GM21723 (cell line): ENCODE data around the gene SNPH.

Source experiments
- ATAC-seq: cut with Tn5 transposase; IDR thresholded peaks from one replicate; pipeline ENCODE4 v1.9.1; 2021; ENCODE audit warnings: mild to moderate bottlenecking, moderate library complexity; ENCODE audit not compliant: unreplicated experiment

SNPH gene

DNA sequence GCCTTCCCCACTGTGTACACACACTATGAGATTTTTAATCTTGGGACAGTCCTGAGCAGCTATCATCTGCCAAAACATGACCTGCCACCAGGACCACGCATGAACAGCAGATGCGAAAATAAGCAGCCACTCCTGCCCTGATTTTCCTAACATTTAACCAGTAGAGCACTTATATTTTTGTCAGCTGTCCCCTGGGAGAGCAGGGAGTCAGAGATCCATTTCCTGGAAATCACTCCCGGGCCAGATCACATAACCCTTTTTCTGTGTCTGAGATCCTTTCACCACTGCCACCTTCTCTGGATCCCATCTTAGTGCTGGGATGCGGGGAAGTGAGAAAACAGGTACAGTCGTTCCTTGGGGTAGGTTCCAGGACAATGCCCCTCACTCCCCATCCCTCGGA is 57.2 kb downstream of the SNPH start:
- no peak for ATAC-seq

DNA sequence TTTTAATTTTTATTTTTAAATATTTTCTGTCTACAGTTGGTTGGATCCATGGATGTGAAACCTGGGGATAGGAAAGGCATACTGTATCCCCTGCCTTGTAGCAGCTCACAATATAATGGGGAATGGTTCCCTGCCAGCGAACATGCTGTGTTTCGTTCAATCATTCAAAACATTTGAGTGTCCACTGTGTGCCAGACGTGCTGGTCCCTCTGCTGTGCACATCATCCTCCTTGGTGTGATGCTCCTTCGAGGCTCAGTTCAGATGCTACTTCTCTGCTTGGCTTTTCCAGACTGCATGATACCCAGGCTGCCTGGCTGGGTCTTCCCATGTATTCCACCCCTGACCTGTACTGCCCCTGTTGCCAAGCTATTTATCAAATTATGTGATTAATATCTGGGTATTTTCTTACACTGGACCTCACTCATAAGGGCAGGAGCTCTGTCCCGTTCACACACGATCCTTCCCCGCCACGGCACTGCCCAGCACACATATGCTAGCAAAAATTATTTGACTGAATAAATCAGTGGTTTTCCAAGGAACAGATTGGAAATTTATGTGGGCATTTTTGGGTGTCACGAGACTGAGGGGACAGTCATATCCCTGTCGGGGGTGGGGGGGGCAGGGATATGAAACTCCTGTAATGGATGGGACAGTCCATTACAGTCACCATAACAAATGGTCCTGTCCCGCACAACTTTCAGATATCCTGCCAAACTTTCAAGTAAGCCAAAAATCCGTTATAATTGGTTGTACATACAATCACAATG is 57.9 kb downstream of the SNPH start:
- ATAC-seq: no peak

DNA sequence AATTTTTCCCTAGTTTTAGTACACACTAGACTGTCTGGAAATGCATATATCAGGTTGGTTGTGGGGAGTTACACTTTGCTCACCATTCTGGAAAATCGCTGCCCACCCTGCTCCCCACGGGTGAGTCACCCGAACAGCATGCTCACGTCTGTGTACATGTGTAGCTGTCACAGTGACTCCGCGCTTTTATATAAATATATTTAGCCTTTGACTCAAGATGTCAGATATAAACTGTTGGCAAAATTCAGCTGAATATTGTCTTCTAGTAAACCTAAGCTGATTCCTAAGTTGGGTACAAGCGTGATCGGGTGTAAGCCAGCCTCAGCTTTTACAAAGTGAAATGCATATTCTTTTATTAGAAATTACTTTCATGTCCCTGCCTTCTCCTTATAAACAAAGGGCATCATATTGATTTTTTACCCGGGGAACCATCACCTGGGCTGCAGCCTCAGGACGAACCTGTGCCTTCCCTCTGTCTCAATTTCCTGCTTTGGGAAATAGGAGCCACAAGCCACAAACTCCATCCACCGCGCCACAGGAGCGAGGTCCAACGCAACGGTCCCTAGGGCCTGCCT is 58.6 kb downstream of the SNPH start:
- ATAC-seq: no peak

DNA sequence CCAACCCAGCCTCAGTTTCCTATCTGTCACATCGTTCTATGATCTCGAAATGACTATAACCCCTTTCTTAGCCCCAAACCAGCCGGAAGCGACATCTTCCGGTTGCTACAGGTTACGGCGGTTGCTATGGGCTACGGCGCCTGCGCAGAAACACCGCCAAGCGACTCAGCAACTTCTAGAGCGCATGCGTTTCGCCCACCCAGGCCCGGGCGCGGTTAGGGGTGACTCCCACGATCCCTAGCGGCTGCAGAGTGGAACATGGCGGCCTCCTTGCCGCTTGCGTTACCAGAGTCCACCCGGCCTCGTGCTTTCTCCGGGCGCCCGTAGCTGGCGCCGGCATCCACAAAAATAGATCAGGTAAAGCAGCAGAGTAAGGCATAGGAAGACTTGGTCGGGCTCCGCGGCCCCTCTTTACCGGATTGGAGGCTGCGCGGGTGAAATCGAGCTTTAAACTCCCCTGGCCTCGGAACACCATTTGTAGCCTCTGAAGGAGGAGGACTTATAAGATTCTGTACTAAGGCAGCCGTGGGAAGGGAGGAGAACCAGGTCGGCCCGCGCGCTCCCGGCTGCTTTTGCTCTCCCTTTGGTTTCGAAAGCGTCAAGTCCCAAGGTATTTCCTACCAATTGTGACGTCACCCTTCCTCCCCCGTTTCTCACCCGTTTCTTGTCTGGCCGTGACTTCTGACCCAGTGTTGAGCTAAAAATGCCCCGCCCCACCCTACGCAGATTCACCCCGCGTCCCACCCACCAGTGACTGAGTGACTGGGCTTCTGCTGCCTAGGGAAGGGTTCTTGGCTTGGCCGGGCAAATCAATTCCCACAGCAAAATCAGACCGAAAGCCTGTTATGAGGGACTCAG is 59.3 kb downstream of the SNPH start:
- ATAC-seq: peak; percentile 86

DNA sequence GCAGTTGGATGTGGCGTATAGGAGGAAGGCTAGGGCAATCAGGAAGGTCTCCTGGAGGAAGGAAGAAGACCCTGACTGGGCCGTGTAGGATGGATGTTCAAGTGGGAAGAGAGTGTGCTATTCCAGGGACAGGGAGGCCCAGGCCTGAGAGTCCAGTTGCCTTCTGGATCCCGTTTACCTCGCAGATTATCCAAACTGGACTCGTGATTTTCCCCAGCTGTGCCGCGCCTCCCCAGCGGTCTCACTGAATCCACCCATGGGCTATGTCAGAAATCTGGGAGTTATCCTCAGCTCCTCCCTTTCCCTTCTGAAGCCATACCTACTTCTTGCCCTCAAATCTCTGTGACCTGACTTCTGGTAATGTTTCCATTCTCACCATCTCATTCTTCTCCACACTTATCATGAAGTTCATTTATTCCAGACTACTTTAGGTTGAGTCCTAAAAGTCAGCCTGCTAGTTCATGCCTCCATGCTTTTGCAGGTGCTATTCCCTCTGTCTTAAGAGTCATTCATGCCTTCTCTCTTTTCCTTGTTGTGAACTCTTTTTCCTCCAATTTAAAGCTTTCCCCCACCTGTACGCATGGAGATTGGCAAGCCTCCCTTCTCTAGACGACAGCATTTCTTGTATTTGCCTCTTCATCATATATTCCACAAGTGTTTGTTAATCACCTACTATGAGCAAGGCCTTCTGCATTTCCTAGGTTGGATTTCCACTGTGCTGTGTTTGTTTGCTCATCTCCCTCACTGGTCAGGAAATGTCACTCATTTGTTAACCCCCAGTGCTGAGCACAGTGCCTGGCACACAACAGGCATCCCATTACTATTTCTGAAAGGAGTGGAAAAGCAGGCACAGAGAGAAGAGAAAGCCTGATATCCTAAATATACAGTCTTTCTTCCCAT is 60.2 kb downstream of the SNPH start:
- no peak for ATAC-seq

DNA sequence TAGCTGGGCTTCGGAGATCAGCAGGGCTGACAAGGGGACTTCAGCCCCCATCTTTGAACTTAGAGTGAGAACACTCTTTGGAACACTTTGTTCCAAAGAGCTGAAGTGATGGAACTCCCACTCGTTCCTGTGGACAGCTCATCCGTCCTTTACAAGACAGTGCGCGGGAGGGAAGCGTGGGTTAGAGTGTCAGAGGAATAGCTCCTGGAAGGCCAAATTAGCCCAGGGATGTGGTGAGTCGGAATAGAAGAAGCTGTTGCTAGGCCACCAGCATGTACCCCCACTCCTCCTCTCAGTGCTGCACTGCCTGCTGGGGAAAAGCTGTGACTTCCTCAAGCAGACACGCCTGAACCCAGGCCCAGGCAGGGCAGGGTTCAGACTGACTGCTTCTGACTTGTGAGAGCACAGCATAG is 61.2 kb downstream of the SNPH start:
- ATAC-seq: no peak

DNA sequence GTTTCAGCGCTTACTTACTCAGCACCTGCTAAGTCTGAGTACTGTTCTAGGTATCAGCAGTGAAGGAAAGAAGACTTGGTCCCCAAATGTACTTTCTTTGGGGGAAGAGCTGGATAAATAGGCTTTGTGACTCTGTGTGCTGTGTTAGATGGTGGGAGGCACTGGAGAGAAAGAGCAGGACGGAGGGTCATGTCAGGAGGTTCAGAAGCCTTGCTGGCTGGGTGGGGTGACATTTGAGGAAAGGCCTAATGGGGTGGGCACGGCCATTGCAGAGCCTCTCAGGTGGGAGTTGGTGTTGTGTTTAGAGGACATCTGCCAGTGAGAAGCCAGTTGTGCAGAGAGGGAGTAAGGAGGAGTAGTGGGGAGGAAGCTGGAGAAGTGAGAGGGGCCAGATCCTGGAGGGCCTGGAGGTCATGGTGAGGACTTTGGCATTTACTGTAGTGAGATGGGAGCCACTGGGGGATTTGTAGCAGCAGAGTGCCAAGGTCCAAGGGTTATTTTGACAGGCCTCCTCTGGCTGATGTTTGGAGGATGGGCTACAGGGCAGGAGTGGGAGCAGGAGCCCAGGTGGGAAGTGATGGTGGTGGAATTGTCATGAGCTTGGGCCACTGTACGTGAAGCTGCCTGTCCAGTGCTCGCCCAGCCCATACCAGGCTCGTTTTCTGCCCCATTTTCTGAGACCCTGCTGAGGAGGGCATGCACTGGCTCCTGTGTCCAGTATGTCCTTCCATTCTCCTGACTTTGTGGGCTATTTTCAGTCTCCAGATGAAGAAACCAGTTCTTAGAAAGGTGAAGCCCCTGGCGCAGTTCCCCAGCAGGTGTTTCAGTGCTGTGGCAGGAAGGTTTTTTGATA is 62.0 kb downstream of the SNPH start:
- ATAC-seq: no peak

DNA sequence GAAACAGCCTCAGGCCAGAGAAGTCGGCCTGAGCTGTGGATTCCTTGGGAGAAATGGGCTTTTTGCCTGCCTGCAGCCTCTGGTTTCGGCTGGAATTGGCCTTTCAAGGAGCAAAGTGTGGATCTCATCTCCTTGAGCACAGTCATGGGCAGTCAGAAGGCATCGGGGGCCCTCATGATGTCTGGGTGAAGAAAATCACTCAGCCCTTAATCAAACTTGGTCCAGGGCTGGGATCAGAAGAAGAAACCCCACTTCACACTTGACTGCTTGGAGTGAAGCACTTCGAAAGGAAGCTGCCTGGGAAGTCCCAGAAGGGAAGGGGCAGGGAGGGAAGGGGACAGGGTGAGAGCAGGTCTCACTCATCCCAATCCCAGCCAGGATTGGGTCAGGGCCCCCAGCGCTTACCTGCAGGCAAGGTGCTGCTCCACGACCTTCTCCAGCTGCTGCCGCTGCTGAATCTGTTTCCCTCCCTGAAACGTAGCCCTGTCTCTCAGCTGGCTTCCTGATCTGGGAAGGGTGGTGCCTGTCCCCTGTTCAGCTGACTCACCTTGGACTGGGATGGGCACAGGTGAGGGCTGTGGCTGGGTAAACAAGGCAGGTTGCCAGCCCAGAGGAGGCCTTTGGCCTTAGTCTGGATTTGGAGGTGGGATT is 62.7 kb downstream of the SNPH start, which contains the start of gene SDCBP2:
SDCBP2 (minus strand) TSS at position 460 of the 651 bp plus-strand sequence. CDS start 8,723 bp downstream, outside the sequence.
- no peak for ATAC-seq

DNA sequence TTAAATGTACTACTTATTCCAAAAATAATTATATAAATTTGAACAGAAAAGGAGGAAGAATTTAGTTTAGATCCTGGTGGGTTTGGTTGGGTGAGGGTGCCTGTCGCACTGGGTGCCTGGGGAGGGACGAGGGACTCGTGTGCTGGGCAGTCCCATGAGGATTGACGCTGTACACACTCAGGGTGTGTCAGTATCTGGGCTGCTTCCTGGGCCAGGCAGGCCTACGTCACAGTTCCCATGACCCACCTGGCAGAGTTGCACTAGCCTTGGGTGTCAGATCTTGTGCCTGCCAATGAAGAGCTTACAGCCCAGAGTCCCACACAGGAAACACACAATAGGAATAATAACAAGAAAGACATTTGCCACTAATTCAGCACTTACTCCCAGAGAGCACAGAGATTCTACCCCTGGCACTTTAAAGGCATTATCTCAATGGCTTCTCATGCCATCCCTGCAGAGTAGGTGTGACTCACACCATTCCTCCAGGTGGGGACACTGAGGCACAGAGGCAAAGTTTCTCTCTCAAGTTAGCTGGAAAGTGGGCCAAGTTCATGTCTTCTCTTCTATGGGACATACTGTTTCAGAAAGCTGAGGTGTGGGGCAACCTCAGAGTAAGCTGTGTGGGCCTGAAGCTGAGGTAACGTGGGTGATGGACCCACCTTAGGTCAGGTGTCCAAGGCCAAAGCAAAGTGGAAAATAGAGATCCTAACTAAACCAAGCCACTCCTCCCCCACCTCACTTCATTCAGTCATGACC is 64.2 kb downstream of the SNPH start:
- no peak for ATAC-seq

DNA sequence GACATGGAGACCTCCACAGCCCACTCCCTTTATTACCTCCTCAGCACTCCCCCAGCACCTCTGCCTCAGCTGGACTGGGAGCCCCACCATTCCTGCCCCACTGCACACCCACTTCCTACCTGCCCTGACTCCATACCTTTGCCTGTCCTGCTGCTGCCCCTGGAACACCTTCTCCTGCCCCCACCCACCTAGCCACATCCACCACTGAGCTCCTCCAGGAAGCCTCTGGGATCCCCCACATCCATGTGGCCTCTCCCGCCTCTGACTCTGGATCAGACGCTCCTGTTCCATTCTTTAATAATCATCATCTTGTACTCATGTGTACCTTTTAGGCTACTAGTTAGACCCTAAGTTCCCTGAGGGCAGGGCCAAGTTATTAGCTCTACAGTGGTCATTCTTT is 65.0 kb downstream of the SNPH start:
- no peak for ATAC-seq

DNA sequence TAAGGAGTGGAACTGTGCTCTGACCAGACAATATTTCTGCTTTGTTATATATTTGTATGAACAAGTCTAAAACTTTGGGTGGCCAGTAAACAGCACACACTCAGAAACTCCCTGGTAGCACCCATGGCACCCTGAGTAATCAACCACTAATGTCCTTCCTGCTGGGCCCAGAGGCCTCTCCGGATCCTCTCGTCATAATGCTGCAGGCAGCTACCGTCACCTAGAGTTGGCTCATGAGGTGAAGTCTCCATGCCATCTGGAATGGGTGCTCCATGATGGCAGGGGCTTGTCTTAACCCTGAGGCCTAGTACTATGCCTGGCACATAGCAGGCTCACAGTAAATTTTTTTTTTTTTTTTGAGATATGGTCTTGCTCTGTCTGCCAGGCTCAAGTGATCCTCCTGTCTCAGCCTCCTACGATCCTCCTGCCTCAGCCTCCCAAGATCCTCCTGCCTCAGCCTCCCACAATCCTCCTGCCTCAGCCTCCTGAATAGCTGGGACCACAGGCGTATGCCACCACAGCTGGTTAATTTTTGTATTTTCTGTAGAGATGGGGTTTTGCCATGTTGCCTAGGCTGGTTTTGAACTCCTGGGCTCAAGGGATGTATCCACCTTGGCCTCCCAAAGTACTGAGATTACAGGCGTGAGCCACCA is 65.8 kb downstream of the SNPH start:
- ATAC-seq: no peak

DNA sequence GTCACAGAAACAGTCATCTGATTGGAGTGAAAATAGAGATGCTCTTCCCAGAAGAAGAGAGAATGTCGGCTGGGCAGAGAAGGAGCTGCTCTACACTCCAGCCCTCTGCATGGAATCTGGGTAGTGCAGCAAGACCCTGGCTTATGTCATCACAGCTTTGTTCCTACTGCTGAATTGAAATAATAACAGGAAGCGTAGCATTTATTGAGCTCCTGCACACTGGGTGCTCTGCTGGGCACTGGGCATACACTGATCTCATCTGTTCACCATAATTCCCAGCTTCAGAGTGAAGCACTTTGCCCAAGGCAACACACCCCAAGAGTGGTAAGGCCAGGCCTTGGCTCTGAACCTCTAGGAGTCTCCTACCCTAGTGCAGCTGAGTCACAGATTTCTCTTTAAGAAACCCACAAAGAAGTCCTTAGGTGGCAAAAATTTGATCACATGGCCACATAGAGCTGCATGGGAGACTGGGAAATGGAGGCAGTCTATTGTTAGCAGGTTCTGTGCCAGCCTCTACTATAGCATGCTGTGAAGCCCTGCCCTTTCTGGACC is 66.7 kb downstream of the SNPH start:
- ATAC-seq: no peak

DNA sequence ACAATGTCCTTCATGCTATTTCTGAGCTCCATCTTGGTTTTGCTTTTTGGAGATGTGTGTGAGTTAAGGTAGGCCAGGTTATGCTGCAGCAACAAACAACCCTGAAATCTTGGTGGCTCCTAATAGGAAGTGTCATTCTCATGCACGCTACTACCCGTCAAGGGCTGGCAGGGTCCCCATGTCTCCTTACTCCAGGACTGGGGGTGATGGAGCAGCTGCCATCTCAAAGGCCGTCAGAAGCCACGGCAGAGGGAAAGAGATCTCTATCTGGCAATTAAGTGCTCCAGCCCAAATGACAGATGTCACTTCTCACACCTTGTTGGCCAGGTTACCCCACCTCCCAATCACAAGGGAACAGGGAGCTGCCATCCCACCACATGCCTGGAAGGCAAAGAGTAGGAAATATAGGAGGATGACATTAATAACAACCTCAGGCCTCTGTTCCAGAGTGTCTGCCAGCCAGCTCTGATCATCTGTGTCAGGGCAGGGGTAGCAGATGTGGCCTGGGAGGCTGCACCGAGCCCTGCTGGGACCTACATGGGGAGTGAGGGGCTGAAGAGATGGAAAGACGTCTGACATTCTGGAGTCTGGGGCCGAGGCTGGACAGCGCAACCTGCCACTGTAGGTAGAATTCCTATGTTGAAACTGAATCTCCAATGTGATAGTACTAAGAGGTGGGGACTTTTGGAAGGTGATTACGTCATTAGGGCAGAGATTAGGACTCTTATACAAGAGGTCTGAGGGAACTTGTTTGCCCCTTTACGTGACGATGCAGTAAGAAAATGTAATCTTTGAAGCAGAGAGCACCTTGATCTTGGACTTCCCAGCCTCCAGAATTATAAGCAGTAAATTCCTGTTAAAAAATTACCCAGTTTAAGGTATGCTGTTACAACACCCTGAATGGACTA is 67.6 kb downstream of the SNPH start:
- ATAC-seq: no peak

DNA sequence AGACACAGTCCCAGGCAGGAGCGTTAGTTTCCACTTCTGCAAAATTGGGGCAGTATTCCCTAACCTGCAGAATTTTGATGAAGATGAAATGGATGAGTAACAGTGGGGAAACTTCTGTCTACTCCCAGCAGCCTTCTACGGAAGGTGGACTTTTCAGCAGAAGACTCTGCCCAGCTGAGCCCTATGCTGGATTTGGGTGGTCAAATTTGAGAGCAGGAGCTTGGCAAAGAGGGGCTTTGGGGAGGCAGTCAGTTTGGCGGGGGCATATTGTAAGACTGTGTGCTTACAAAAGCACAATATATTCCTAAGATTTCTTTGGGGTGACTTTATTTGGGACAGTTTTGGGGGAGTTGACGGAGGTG is 68.3 kb downstream of the SNPH start:
- no peak for ATAC-seq

DNA sequence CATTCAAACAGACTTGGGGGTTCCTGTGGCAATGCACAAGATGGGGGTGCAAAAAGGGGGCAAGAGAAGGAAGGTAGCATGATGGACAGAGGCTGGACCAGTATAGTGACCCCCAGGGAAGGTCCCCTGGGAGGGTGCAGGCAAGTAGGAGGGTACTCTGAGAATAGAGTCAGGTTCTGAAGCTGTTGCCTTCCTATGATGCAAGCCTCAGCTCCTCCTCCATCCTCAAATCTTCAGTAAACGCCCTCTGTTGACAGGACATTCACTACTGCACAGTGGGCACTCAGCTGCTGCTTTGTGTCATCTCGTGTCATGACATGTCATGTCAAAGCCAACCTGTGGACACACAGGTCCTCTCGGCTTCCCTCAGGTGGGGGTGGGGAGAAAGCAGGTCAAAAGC is 68.7 kb downstream of the SNPH start:
- no peak for ATAC-seq

DNA sequence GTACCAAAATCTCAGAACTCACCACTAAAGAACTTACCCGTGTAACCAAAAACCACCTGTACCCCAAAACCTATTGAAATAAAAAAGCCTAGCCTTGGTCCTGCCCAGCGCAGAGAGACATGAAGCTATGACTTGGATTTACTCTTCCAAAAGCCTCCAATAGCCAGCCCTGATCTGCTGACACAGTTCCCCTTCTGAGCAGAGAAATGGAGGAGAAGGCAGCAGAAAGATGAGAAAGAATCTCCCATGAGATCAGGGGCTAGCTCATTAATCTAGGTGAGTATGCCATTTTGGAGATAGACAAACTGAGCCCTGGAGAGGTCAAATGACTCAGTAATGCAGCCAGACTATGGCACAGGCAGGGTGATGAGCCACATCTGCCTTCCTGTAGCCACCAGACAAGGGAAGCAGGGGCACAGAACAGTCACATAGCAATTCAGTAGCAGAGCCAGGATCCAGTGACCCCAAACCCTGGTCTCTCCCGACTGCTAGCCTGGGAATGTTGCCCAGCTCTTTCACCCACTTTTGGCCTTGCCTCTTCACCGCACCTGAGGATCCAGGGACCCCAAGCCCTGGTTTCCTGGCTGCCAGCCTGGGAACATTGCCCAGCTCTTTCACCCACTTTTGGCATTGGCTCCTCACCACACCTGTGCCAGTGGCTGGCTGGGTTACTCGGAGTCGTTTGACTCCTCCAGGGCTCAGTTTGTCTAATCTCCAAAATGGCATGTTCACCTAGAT is 70.0 kb downstream of the SNPH start:
- no peak for ATAC-seq
